Measurements from ENCODE around the gene DENND4A. TPM values are rescaled to one million over a fixed set of nuclear protein-coding genes. Genes with fewer than 3 reads are reported as not detected.
A peak's percentile ranks its signal among the peaks of the same experiment; 100 is the strongest.

DENND4A gene
- total and polyA plus RNA-seq, 9 of the 15 experiments (the other 6 are each of a cell fraction or from before 2014, with no cell fraction given) = 6.8 to 32.3 (median 19.9) TPM

- Histone ChIP-seq H3K27me3 (ENCODE audit: control insufficient read depth in 2 of 2, insufficient read depth in 2 of 2, low read length in 2 of 2) (no peaks in the 10 kb centered on the region), H3K79me2 (ENCODE audit: control insufficient read depth, insufficient read depth, low read length) (no peaks in the 10 kb centered on the region), H3K36me3 (ENCODE audit: control insufficient read depth, insufficient read depth, low read length) (peaks cover 49% of the 10 kb centered on the region), H3K4me1 (replicated peaks in 1 of 2; ENCODE audit: control insufficient read depth in 2 of 2, insufficient read depth in 2 of 2, low read length in 2 of 2) (no peaks in the 10 kb centered on the region), H3K9me1 (ENCODE audit: control insufficient read depth, insufficient read depth, low read length) (no peaks in the 10 kb centered on the region), H4K20me1 (replicated peaks; ENCODE audit: control insufficient read depth, insufficient read depth, low read length) (no peaks in the 10 kb centered on the region), H3K9ac (ENCODE audit: insufficient read depth in 1 of 2, low read depth in 2 of 2, low read length in 2 of 2) (no peak overlapping the region), H3K4me2 (ENCODE audit: insufficient read depth, low read length) (no peak overlapping the region), H3K4me3 (no peak overlapping the region), H3K9me3 (replicated peaks; ENCODE audit: control insufficient read depth, insufficient read depth, low read depth, low read length) (no peaks in the 10 kb centered on the region), H2AFZ (ENCODE audit: low read depth, low read length) (no peak overlapping the region), H3K27ac (ENCODE audit: extremely low read depth, low read depth, low read length) (no peak overlapping the region)
- in situ Hi-C loops (cut with MboI) = no loop called here
- BruUV-seq (replicated peaks) = no TSS peak
- 61% methylated on average over 3 of the region's 3 CpGs for WGBS (ENCODE audit: insufficient coverage, low coverage, missing lambda C conversion rate)
- CTCF ChIA-PET (ENCODE audit: low intra/inter-chr PET ratio) = no interaction called here
- no peak for DNase-seq (ENCODE audit: extremely low read depth in 1 of 4, low spot score in 3 of 4)
- ATAC-seq = no peak
- POLR2A ChIA-PET = no interaction called here
- intact Hi-C loops (cut with micrococcal nuclease) = no loop called here
- TF ChIP-seq CHD1 (IDR thresholded peaks at IDR 0.05; ENCODE audit: low read length) (no peak), CEBPG (CRISPR knock-in tag; IDR thresholded peaks at IDR 0.05) (no peak), CEBPG (tag; conservative IDR thresholded peaks at IDR 0.05 in 1 of 2, IDR thresholded peaks at IDR 0.05 in 1 of 2) (peak in 1 of 2 experiments; percentile 43; a peak in 1 of 4 replicates)
- TF ChIP-seq, protein P1, sequence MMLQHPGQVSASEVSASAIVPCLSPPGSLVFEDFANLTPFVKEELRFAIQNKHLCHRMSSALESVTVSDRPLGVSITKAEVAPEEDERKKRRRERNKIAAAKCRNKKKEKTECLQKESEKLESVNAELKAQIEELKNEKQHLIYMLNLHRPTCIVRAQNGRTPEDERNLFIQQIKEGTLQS (IDR thresholded peaks at IDR 0.05) = 0 out of 2 replicates have a peak, but pooled peaks have one; percentile 10
- TF ChIP-seq, protein P1 (CRISPR knock-in tag; conservative IDR thresholded peaks at IDR 0.05) = no peak
- peak; percentile 54 for FAIRE-seq
Measured at GRCh38 chr15:65666257-65666656, 125.8 kb downstream of the DENND4A start.

- intact Hi-C loops (cut with micrococcal nuclease) (no loop called here), in situ Hi-C loops (cut with MboI) (no loop called here)
- Histone ChIP-seq H2AFZ (ENCODE audit: low read depth, low read length) (no peak overlapping the region), H3K27ac (ENCODE audit: extremely low read depth, low read depth, low read length) (no peak overlapping the region), H3K27me3 (ENCODE audit: control insufficient read depth in 2 of 2, insufficient read depth in 2 of 2, low read length in 2 of 2) (no peaks in the 10 kb centered on the region), H3K36me3 (ENCODE audit: control insufficient read depth, insufficient read depth, low read length) (peaks cover 42% of the 10 kb centered on the region), H4K20me1 (replicated peaks; ENCODE audit: control insufficient read depth, insufficient read depth, low read length) (no peaks in the 10 kb centered on the region), H3K4me1 (replicated peaks in 1 of 2; ENCODE audit: control insufficient read depth in 2 of 2, insufficient read depth in 2 of 2, low read length in 2 of 2) (no peaks in the 10 kb centered on the region), H3K4me2 (ENCODE audit: insufficient read depth, low read length) (no peak overlapping the region), H3K9ac (ENCODE audit: insufficient read depth in 1 of 2, low read depth in 2 of 2, low read length in 2 of 2) (no peak overlapping the region), H3K9me3 (replicated peaks; ENCODE audit: control insufficient read depth, insufficient read depth, low read depth, low read length) (no peaks in the 10 kb centered on the region), H3K79me2 (ENCODE audit: control insufficient read depth, insufficient read depth, low read length) (no peaks in the 10 kb centered on the region), H3K4me3 (no peak overlapping the region), H3K9me1 (ENCODE audit: control insufficient read depth, insufficient read depth, low read length) (no peaks in the 10 kb centered on the region)
- 93% methylated on average over 3 of the region's 3 CpGs for WGBS (ENCODE audit: insufficient coverage, low coverage, missing lambda C conversion rate)
- no peak for DNase-seq (ENCODE audit: extremely low read depth in 1 of 4, low spot score in 3 of 4)
- CTCF ChIA-PET (ENCODE audit: low intra/inter-chr PET ratio) = no interaction called here
- BruUV-seq (replicated peaks) = no TSS peak
- no peak for FAIRE-seq
- POLR2A ChIA-PET = interaction anchor here (0.7 to 1.3 kb wide), 2 partner anchors 18 to 76 kb away, joined by 3 read pairs; no protein-coding TSS in a partner anchor
- no peak for ATAC-seq
- TF ChIP-seq KDM5B (IDR thresholded peaks at IDR 0.05; ENCODE audit: insufficient replicate concordance, low read depth, low read length) (no peak), SMAD3 (CRISPR knock-in tag; conservative IDR thresholded peaks at IDR 0.05) (no peak), EHMT2 (IDR thresholded peaks at IDR 0.05) (no peak), PPARD (CRISPR knock-in tag; IDR thresholded peaks at IDR 0.05) (no peak), KDM4B (IDR thresholded peaks at IDR 0.05; ENCODE audit: borderline replicate concordance in 2 of 2, low read depth in 1 of 2) (no peak), RFX1 (IDR thresholded peaks at IDR 0.05) (no peak), ZC3H8 (IDR thresholded peaks at IDR 0.05) (no peak)
- TF ChIP-seq, protein P2, sequence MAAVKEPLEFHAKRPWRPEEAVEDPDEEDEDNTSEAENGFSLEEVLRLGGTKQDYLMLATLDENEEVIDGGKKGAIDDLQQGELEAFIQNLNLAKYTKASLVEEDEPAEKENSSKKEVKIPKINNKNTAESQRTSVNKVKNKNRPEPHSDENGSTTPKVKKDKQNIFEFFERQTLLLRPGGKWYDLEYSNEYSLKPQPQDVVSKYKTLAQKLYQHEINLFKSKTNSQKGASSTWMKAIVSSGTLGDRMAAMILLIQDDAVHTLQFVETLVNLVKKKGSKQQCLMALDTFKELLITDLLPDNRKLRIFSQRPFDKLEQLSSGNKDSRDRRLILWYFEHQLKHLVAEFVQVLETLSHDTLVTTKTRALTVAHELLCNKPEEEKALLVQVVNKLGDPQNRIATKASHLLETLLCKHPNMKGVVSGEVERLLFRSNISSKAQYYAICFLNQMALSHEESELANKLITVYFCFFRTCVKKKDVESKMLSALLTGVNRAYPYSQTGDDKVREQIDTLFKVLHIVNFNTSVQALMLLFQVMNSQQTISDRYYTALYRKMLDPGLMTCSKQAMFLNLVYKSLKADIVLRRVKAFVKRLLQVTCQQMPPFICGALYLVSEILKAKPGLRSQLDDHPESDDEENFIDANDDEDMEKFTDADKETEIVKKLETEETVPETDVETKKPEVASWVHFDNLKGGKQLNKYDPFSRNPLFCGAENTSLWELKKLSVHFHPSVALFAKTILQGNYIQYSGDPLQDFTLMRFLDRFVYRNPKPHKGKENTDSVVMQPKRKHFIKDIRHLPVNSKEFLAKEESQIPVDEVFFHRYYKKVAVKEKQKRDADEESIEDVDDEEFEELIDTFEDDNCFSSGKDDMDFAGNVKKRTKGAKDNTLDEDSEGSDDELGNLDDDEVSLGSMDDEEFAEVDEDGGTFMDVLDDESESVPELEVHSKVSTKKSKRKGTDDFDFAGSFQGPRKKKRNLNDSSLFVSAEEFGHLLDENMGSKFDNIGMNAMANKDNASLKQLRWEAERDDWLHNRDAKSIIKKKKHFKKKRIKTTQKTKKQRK (IDR thresholded peaks at IDR 0.05; ENCODE audit: borderline replicate concordance, low read depth, low read length) = no peak
Measured at GRCh38 chr15:65663521-65663920, 128.6 kb downstream of the DENND4A start.
